RKO (cell line): ENCODE measurements around the gene PWWP2B.

Experiments used
- DNase-seq: peaks from one replicate; pipeline ENCODE4 v3.0.0-alpha.2; 2016; ENCODE audit warnings: low spot score

PWWP2B gene

GRCh38 chr10:132419538-132420468 is 22.8 kb downstream of the PWWP2B start:
- no peak for DNase-seq

- DNase-seq, result no peak
Observed at GRCh38 chr10:132420469-132420980, 23.5 kb downstream of the PWWP2B start.

GRCh38 chr10:132420981-132421846 is 24.2 kb downstream of the PWWP2B start:
- DNase-seq, result no peak

DNA sequence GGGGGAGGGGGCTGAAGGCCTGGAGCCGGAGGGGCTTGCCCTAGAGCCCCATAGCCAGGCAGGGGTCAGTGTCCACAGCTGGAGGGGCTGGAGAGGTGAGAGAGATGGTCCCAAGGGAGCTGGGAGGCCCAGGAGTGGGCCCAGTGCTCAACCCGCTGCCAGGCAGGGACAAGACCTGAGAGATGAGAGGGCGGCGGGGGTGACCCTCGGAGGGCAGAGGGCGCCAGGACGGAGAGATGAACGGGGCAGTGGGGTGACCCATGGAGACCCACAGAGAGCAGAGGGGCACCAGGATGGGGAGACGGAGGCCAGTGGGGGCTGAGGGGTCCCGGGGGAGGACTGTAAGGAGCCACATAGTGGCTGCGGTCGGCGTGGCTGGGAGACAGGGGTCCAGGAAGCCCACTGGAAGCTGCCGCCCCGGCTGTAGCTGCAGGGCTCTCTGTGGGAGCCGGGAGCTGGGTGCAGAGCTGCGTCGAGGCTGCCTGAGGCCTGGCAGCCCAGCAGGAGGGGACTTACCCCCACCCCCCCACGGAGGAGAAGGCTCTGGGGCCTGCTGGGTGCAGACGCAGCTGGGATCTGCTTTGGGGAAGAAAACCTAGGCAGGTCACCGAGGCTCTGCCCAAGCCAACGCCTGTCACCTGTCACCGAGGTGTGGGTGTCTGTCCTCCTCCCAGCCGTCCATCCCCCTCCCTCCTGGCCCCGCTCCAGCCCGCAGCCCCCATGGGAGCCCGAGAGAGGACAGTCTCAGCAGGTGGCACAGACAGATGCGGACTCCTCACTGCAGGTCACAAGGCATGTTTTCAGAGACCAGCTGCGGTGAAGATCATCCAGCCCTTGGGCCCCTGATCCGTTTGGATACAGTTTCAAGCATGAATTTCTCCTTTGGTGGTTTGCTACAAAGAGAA is 25.1 kb downstream of the PWWP2B start:
- DNase-seq, result no peak

DNA sequence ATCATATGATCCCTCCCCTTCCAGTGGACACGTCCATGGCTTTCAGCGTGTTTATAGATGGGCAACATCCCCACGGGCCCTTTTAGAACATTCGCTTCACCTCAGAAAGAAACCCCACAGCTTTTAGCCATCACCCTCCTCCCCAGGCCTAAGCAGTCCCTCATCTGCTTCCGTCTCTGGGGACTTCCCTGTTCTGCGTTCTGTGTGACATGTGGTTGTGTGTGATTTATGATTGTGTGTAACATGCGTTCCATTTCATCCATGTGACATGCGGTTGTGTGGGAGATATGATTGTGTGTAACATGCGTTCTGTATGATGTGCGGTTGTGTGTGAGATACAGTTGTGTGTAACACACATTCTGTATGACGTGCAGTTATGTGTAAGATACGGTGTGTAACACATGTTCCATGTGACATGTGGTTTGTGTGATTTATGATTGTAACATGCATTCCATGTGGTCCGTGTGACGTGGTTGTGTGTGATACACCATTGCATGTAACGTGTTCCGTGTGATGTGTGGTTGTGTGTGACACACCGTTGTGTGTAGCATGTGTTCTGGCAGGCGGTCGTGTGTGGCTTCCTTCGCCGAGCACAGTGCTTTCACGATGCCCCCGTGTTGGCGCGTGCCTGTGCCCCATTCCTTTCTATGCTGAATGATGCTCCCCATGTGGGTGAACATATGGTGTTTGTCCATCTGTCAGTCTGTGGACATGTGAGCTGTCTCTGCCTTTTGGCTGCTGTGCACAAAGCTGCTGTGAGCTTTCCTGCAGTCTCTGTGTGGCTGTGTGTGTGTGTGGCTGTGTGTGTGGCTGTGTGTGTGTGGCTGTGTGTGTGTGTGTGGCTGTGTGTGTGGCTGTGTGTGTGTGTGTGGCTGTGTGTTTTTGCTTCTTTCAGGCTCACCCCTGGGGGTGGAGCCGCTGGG is 26.2 kb downstream of the PWWP2B start:
- no peak for DNase-seq

- no peak for DNase-seq
Observed at GRCh38 chr10:132423966-132424861, 27.2 kb downstream of the PWWP2B start.

DNA sequence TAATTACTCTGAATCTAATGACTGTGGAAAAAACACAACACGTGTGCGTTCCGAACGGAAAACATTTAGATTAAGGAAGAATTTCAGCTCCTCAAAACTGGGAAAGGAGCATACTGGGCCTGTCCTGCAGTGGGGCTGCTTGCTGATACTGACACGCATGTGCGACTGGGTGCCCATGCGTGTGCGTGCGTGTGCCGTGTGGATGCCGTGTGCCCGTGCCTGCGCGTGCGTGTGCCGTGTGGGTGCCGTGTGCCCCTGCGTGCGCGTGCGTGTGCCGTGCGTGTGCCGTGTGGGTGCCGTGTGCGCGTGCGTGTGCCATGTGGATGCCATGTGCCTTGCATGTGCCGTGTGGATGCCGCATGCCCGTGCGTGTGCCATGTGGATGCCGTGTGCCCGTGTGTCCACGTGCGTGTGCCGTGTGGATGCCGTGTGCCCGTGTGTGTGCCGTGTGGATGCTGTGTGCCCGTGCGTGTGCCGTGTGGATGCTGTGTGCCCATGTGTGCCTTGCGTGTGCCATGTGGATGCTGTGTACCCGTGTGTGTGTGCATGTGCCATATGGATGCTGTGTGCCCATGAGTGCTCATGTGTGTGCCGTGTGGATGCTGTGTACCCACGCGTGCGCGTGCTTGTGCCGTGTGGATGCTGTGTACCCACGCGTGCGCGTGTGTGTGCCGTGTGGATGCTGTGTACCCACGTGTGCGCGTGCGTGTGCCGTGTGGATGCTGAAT is 28.2 kb downstream of the PWWP2B start:
- DNase-seq, result no peak

GRCh38 chr10:132425757-132426155 is 28.8 kb downstream of the PWWP2B start:
- no peak for DNase-seq

- no peak for DNase-seq
Observed at GRCh38 chr10:132427006-132427771, 30.2 kb downstream of the PWWP2B start.

GRCh38 chr10:132427939-132428367 is 31.0 kb downstream of the PWWP2B start:
- DNase-seq, result no peak

GRCh38 chr10:132428486-132428995 is 31.5 kb downstream of the PWWP2B start:
- DNase-seq, result no peak

- DNase-seq, result no peak
Observed at GRCh38 chr10:132429281-132430230, 32.6 kb downstream of the PWWP2B start.

DNA sequence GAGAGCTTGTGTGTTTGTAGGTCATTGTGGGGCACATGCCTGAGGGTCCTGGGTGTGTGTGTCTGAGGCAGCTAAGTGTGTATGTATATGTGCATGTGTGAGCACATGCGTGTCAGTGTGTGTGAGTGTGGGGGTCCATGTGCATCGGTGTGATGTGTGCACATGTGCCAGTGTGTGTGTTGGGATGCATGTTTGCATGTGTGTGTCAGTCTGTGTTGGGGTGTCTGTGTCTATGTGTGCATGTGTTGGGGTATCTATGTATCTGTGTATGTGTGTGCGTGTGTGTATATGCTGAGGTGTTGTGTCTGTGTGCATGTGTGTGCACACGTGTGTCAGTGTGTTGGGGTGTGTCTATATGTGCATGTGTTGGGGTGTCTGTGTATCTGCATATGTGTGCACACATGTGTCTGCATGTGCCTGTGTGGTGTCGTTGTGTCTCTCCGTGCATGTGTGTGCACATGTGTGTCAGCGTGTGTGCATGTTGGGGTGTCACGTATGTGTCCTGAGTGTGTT is 33.3 kb downstream of the PWWP2B start:
- no peak for DNase-seq

DNA sequence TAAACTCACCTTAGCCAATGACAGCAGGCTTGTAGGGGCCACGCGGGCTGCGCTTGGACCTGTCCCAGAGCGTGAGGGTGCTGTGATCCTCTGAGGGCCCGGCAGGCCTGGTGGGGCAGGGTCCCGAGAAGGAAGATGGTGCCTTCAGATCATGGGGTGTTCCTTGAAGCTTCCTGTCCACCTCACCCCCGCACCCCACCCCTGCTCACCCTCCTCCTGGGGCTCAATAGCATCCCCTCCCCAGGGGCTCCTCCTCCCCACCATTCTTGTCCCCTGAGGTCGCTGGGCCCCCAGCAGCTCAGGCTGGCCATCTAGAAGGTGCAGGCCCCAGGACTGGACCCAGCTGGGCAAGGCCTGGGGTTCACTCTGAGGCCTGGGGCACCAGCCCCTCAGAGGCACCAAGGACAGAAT is 33.9 kb downstream of the PWWP2B start:
- no peak for DNase-seq

DNA sequence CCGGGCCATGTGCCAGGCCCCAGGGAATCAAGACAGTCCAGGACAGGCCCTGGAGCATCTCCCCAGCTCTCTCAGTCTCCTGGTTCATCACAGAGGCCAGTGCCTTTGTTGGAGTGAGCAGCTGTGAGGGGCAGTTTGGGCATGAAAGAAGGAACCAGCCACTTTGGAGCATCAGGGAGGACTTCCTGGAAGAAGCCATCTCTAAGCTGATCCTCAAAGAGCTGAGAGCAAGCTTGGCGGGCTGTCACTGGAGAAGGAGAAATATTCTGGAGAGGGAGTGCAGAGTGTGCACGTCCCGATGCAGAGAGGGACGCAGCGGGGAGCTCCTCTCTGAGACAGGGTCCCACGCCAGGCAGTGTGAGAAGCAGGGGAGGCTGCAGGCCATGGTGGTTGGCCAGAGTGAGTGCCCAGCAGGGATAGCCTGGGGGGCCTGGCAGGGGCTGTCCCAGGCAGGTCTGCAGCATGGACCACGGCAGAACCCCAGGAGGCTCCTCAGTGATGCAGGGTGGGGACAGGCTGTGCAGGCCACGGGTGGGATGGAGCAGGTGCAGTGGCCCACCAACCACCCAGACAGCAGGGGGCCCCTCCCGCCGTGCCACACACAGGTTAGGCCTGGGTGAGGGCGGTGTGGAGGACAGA is 34.7 kb downstream of the PWWP2B start:
- no peak for DNase-seq

- DNase-seq, result no peak
Observed at GRCh38 chr10:132432176-132432540, 35.2 kb downstream of the PWWP2B start.
